GM18517 (cell line): ENCODE data around the gene ANO1.

Experiments used
- ATAC-seq: cut with Tn5 transposase; IDR thresholded peaks from one replicate; pipeline ENCODE4 v1.9.1; 2021; ENCODE audit warnings: mild to moderate bottlenecking, moderate library complexity; ENCODE audit not compliant: unreplicated experiment

The ANO1 gene

DNA sequence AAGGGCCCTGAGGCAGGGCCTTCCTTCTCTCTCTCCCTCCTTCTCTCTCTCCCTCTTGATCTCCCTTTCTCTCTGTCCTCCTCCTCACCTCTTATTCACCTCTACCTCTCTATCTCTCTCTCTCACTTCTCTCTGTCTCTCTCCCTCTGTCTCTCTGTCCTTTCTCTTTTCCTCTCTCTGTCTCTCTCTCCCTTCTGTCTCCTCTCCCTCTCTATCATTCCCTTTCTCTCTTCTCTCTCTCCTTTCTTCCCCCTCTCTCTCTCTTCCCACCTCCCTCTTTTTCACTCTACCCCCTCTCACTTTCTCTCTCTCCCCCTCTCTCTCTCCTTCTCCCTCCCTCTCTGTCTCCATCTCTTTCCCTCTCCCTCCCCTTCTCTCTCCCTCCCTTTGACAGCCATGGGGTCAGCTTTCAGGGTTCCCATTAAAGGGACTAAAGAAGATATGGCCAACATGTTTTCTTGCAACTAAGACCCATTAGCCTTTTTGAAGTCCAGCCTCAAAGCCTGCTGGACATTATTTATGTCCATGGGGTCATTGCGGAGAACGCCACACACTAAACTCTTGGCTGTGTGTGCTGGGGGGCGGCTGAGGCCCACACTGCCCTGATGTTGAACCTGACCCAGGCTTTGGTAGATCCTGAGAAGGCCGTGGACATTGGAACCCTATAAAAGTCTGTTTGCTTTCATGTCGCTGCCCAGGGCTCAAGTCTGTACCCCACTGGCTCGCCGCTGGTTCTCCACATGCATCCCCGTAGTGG is 15.0 kb downstream of the ANO1 start:
- no peak for ATAC-seq

DNA sequence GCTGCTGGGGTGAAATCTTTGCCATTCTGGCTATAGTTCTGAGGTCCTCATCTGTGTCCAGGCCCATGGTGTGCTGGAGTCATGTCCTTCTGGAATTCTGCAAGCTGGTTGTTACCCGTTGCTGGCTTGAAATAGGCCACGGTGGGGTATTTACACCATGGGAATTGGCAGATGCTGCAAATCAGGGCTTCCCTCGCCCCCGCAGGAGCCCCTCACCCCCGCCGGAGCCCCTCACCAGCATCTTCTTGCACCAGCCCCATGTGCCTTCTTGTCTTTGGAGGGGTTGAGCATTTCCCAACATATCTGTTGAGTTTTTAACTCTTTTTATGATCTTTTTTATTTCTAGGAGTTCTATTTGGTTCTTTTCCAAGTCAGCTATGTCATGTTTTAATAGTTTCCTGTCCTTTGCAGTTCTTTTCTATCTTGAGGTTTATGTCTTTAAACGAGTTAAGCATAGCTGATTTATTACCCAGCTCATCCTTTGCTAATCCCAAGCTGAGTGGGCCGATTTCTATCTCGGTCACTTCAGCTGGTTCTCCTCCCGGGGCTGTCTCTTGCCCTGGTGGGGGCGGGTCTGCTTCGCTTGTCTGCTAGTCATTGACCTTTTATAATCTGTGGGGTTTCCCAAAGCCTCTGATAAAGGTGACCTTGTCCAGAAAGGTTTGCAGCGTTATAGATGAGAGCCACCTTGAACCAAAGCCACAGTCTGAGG is 17.6 kb downstream of the ANO1 start:
- no peak for ATAC-seq

DNA sequence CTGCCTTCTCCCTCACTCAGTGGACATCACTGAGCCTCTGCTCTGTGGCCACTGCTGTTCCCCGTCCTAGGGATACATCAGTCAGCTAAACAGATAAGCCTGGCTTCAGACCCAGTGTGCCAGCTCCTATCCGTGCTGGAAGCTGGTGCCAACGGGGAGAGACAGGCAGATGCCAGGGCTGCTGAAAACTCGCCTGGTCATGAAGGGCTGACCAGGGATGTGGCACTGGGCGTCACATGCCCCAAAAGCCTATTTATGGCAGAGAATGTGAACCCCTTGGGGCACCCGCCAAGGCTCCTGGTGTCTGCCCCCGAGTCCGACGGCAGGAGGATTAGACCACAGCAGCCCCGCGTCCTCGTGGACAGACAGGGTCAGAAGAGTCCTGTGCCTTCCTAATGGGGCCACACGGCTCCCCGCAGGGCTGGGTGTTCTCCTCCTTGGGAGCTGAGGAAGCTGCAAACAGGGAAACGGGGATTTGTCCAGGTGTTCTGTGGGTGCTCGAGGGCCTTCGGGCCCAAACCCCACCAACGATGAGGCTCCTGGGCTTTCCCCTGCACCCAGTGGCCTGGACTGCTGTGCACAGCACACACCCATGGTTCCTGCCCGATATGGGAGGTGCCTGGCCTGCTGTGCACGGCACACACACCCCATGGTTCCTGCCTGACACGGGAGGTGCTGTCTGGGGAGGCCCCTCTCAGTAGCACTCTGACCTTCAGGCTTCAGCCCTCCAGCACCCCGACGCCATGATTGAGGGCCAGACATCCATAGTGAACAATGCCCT is 19.9 kb downstream of the ANO1 start:
- ATAC-seq = no peak

DNA sequence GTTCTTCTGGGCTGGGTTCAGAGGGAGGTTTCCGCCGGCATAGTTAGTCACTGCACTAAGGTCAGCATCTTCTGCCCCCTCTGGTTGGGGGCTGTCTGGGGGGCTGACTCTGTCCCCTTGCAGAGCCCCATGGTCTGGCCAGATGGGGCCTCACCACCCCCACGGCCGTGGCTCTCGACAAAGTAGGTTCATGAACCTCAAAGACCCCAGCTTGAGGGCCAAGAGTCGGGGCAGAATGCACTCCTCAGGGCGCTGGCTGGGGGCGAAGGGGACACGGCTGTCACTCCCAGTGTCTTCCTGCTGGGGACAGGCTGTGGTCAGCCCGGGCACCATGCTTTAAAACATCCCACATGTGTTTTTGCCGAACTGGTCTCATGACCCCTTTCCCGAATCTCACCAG is 20.8 kb downstream of the ANO1 start:
- ATAC-seq = no peak

DNA sequence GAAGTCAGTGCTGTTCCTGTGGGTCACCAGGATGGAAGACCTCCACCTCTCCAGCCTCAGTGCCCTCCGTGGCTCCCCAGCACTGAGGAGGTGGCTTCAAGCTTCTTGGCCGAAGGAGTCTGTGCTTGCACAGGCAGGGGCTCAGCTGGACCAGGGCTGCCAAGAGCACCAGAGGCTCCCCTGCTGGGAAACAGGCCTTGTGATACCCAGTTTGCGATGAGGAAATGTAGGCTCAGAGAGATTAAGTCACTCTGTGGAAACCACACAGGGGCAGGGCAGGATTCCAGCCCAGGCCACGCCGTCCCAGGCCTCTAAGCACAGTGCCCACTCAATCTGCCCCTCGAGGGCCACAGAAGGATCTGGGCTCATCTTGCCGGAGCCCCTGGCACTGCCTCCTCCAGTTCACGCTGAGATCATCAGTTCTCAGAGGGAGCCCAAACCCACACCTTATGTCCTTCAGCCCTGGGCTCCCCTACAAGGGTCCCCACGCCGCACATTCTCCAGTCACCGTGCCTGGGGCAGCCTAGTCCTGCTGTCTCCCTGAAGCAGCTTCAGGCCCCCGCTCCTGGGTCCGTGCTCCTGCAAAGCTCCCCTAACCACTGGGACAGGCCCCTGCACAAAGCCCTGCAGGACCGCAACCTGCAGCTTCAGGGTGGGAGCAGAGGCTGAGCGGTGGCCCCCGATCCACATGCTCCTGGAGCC is 21.6 kb downstream of the ANO1 start:
- ATAC-seq = no peak

DNA sequence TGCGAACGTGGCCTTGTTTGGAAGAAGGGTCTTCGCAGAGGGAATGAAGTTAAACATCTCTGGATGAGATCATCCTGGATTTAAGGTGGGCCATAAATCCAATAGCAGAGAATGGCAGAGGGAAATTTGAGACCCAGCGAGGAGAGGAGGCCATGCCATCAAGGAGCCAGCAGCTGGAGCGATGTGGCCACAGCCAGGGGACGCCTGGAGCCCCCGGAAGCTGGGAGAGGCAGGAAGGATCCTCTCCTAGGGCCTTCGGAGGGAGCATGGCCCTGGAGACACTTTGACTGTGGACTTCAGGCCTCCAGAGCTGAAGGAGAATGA is 22.1 kb downstream of the ANO1 start:
- no peak for ATAC-seq

DNA sequence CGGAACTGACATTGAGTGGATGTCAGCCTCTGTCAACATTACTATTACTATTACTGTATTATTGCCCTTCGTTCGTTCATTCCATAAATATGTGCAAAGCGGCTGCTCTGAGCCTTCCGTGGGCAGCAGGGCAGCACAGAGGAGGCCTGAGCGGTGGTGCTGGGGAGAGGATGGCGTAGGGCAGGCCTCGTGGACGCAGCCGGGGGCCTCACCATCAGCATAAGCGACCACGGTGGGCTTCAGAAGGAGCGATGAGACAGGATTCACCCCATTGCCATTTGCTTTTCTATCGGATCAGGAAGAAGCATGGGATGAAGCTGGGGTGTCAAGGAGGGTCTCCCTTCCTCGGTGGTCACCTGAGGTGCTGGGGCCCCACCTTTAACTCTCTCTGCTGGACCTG is 22.7 kb downstream of the ANO1 start:
- ATAC-seq = no peak

DNA sequence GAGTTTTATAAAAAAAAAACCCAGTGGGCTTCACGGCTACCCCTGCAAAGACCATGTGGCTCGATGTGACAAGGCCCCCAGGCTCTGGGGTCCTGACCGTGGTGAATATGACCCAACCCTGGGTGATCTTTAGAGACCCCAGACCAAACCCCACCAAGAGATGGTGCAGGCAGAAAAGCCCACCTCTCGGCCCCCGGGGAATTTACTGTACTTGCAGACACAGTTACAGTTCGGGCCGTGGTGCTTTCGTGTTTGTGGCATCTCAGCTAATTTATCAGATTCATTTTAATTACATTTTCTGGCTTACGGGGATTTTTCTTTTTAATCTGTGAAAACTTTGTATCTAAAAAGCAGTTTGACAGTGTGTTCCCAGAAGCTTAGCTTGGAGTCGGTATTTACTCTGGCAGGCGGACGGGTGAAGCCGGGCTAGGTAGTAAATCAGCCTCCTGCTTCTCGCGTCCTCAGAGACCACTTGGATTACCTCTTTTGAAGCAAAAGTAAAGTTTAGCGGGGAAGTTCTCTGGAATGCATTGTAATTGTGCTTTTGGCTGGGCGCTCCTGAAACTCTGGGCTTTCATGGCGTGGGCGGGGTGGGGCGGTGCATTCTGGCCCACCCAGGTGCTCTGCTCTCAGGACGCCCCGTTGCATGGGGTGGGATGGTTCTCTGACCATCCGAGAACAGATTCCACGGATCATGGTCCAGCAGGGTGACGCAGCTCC is 25.3 kb downstream of the ANO1 start:
- ATAC-seq = no peak

DNA sequence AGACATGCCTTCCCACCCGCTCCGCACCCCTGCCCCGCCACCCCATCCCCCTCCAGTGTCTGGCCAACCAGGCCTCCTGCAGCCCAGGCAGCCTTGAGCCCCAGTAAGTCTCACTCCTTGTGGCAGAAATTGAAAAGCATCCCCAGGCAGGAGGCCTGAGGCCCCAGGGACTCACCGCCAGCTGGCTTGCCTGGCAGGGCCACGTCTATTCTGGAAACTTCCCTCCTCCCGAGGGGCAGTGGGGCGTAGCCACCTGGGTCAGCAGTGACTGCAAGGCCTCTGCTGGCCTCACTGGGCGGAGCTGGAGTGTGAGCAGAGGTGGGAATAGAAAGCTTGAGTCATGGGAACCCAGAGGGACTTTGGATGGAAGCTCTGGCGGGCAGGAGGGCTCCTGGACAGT is 26.3 kb downstream of the ANO1 start:
- ATAC-seq = no peak

DNA sequence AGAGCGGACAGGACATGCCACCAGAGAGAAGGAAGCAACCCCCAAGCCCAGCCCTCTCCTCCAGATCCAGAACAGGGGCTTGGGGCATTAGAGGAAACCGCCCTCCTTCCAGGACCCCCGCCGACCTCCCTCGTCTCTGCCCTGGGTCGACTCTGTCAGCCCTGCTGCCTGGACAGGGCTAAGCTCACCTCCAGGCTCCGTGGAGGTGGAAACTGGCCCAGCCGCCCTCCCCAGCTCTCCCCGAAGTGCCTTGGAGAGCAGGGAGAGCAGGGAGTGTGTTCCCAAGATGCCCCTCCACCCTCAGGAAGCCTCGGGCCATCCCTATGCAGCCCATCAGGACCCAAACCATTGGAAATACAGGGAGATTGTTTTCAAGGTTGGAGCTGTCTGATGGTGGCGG is 26.8 kb downstream of the ANO1 start:
- ATAC-seq = no peak

DNA sequence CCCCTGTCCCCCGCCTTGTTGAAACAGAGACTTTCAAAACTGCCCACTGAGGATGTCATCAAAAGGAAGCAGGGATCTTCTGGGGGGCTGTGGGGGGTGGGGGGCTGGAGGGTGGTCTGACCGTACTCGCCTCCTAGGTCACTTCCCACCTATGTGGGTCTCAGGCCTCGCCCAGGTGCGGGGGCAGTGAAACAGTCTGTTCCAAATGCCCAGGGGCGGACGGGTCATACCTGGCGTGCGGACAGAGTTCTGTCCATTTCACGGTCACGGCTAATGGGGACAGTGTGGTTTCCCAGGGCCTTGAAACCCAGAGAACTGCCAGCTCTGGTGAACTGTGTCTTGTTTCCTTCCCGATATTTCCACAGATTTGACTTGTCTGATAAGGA is 27.2 kb downstream of the ANO1 start:
- ATAC-seq = no peak

DNA sequence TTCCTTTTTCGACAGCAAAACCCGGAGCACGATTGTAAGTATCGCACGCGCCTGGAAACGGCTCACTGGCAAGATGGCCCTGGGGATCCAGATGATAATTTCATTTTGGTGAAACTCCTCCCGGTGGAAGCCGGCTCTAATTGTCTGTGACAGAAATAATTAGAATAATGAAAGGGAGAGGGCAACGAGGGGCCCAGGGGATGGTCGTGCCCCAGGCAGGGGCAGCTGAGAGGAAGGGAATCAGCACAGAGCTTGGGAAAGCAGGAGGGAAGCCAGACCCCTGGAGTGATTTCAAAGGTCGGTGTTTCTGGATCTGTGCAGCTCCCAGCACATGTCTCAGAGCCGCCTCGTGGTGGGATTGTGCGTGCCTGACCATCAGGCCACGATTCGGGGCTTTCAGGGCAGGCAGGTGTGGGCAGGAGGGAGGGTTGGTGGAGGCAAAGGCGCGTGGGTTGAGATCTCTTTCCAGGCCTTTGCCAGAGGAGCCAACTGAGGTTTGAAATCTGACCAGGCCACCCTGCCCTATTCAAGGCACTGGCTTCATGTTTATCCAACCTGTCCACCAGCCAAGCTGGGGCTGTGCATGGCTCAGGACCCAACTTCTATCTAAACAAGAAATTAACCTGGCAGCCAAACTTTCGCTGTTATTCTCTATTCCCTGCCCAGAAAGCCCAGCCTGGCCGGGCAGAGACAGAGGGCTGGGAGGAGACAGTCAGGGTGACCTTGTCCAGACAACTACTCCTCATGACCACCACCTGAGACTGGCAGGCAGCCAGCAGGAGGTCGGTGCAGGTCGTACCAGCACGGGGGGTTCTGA is 27.8 kb downstream of the ANO1 start:
- ATAC-seq = no peak

DNA sequence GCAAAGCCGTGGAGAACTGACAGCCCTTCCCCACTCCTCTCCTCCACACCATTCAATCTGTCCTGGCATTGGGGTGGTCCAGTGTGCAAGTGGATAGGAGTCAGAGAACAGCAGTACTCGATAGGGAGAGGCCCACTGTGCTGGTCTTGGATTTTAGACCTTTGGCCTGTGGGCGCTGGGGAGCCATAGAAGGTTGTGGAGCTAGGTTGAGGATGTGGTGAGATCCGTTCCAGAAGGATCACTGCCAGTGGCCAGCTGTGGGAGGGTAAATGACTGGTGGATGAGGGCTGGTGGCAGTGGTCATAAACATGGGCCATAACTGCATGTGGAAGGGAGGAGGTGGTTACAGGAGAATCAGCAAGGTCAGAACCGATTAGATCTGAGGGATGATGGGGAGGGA is 28.6 kb downstream of the ANO1 start:
- ATAC-seq = no peak

DNA sequence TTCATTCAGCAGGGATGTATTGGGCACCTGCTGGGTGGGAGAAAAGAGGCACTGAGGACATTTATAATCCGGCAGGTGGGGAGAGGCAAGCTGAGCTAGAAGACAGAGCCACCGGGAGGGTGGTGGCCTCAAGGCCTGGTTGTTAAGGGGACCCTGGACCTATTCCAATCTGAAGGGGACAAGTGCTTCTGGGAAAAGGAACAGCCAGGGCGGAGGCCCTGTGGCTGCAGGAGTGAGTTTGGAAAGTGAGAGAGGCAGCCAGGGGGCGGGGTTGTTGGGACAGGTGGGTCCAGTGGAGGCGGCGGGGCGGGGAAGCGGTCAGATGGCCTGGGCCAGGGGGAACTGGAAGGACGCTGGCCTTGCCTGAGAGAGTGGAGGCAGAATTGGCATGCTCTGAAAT is 29.1 kb downstream of the ANO1 start:
- ATAC-seq = no peak

DNA sequence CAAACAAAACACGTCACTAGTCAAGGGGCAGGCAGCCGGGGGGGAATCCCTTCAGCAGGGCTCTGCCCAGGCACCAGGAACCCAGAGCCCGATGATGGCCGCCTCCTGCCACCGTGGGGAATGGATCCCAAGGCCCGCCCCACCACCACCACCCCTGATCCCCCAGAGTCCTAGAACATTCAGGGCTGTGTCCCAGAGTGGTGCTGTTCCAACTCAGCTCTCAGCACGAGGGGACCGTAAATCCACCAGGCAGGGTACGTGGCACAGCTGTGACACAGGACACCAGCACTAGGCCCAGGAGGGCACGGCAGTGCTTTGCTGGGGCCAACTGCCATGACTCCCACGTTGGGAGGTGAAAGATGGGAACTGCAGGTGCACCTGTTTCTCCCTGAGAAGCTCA is 29.6 kb downstream of the ANO1 start:
- ATAC-seq = no peak

DNA sequence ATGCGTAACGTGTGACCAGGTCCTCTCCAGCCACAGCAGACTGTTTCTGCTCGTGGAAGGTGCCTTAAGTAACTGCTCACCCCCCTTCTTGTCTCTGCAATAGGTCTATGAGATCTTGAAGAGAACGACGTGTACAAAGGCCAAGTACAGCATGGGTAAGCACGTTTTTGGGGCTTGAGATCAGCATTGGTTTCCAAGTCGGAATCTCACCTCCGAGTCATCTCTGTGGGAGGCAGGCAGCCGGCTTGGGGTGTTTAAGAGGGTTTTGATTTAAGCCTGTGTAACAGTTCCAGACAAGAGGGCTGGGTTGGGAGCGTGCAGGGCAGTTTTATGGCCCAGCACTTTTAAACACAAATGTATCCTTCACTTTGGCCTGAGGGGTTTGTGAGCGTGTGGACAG is 30.1 kb downstream of the ANO1 start:
- no peak for ATAC-seq

DNA sequence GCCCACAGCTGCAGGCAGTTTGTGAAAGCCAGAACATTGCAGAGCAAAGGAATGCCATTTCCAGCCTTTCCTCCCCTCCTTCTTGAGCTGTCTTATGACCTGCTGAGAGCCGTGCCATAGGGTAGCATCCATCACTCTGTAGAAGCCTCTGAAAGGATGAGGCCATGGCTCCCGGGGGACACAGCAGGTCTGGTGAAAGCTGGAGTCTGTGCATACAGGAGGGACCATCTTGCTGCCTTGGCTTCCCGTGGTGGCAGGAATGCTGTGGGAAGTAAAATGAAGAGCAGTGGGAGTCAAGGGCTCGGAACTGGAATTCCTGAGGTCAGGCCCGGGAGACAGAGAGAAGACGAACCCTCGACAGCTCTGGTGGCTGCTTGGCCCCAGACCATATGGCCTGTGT is 30.9 kb downstream of the ANO1 start:
- no peak for ATAC-seq

DNA sequence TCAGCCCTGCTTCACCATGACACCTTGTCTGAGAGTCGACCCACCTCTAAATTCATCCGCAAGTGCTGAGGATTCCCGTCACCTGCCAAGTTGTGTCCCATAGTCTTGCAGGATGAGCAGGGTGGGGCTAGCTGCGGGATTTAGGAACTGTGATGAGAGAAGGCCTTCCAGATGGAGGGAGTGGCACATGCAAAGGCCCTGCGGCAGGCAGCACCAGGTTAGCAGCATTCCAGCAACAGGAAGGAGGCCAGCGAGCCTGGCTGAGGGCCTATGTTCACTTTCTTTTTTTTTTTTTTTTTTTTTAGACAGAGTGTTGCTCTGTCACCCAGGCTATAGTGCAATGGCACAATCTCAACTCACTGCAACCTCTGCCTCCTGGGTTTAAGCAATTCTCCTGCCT is 31.8 kb downstream of the ANO1 start:
- no peak for ATAC-seq

DNA sequence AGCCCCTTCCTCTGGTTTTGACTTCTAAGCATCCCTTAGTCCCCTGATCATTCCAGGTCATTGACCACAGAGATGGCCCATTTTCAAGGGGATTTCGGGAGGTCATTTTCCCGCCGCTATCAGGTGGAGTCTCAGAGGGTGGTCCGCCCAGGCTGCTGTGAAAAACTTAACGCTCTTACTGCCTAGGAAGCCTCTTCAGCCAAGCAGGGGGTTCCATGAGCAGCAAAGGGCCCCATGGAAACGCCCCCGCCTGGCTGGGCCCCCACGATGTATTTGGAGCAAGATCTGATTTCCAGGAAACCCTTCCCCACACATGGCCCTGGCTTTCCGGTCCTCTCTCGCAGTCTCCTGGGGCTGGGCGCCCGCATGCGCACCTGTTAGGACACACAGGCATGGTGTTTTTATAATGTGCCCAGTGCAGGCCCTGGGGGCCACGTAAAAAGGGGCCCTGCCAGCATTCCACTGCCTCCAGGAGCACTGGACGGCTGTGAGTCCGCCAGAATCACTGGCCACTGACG is 32.5 kb downstream of the ANO1 start:
- ATAC-seq = no peak
